C4-2B (cell line): ENCODE data around the gene CACNA2D3.
A peak's percentile ranks its signal among the peaks of the same experiment; 100 is the strongest.

Experiments
- H3K27ac ChIP-seq: fragments of 450-650 bp; 2 replicates; pipeline ENCODE4 v1.5.1; 2017
- CTCF ChIP-seq: fragments of 450-650 bp; conservative IDR thresholded peaks from 2 replicates; pipeline ENCODE4 v1.5.1; 2017; ENCODE audit warnings: mild to moderate bottlenecking
- ZFX ChIP-seq: fragments of 450-650 bp; IDR thresholded peaks from 2 replicates; pipeline ENCODE4 v1.6.1; 2017

The CACNA2D3 gene

GRCh38 chr3:54372232-54372631 lies 249.9 kb downstream of the CACNA2D3 start:
- TF ChIP-seq ZFX, result no peak
- TF ChIP-seq CTCF, result no peak
- no peak overlapping the region for H3K27ac ChIP-seq

GRCh38 chr3:54374214-54374852 lies 252.0 kb downstream of the CACNA2D3 start:
- peak; percentile 75 for TF ChIP-seq CTCF
- no peak for TF ChIP-seq ZFX
- no peak overlapping the region for H3K27ac ChIP-seq

- H3K27ac ChIP-seq, result no peak overlapping the region
- no peak for TF ChIP-seq CTCF
- TF ChIP-seq ZFX, result no peak
These were observed 253.9 kb downstream of the CACNA2D3 start for GRCh38 chr3:54376142-54376807.

GRCh38 chr3:54376939-54377578 lies 254.7 kb downstream of the CACNA2D3 start:
- no peak for TF ChIP-seq ZFX
- TF ChIP-seq CTCF, result no peak
- no peak overlapping the region for H3K27ac ChIP-seq

GRCh38 chr3:54378184-54378583 lies 255.8 kb downstream of the CACNA2D3 start:
- H3K27ac ChIP-seq, result no peak overlapping the region
- TF ChIP-seq ZFX (no peak), CTCF (no peak)

GRCh38 chr3:54384279-54384678 lies 261.9 kb downstream of the CACNA2D3 start:
- TF ChIP-seq ZFX, result no peak
- no peak for TF ChIP-seq CTCF
- H3K27ac ChIP-seq, result no peak overlapping the region

- TF ChIP-seq CTCF, result no peak
- TF ChIP-seq ZFX, result no peak
- H3K27ac ChIP-seq, result no peak overlapping the region
These were observed 268.2 kb downstream of the CACNA2D3 start for GRCh38 chr3:54390582-54390981.
